ENCODE measurements around the gene GLIS1.

DNA sequence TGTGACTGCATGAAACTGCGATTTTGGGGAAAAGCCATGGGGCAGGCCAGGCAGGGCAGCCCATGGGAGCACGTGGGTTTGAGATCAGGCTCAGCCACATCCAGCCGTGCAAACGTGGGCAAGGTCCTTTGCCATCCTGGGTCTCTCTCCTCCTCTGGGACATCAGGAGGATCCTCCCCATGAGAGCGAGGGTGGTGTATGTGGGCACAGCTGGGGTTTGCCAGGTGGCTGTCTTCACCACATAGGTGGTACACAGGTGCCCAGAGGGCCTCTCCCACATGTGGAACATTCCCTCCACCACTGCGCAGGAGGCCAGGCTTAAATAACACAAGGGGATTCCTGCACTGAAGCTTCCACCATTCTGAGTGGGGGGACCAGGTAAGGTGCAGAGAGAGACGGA is 143.1 kb downstream of the GLIS1 start:
- TF ChIP-seq, protein P1, sequence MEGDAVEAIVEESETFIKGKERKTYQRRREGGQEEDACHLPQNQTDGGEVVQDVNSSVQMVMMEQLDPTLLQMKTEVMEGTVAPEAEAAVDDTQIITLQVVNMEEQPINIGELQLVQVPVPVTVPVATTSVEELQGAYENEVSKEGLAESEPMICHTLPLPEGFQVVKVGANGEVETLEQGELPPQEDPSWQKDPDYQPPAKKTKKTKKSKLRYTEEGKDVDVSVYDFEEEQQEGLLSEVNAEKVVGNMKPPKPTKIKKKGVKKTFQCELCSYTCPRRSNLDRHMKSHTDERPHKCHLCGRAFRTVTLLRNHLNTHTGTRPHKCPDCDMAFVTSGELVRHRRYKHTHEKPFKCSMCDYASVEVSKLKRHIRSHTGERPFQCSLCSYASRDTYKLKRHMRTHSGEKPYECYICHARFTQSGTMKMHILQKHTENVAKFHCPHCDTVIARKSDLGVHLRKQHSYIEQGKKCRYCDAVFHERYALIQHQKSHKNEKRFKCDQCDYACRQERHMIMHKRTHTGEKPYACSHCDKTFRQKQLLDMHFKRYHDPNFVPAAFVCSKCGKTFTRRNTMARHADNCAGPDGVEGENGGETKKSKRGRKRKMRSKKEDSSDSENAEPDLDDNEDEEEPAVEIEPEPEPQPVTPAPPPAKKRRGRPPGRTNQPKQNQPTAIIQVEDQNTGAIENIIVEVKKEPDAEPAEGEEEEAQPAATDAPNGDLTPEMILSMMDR (conservative IDR thresholded peaks at IDR 0.05; ENCODE audit: low read depth, low read length) = no peak
- no peak for TF ChIP-seq EZH2 (IDR thresholded peaks at IDR 0.05; ENCODE audit: borderline replicate concordance, low read depth, low read length, poor library complexity, severe bottlenecking)

All from A673 (cell line).